PC-3 (cell line): Measurements from ENCODE around the gene SPATA1. TPM values are rescaled to one million over a fixed set of nuclear protein-coding genes. Genes with fewer than 3 reads are reported as not detected.
"Not testable (repeated sequence)": the region's sequence is repeated elsewhere in the genome, so short reads cannot be mapped to it uniquely, and the experiment has no call there.

Source experiments
- ATAC-seq: fragments of 200-7000 bp; cut with Tn5 transposase; 2 replicates; pipeline ENCODE4 v1.9.1; 2020; ENCODE audit warnings: mild to moderate bottlenecking, moderate library complexity
- BruUV-seq: library from RNA; stranded (reverse); fragments of 400-500 nt; replicated peaks from 2 replicates; lab custom pipeline; 2021; lab: Mats Ljungman, UMichigan
- CTCF ChIA-PET: fragments of 300-600 bp; sonication (Branson Sonifier 250); formaldehyde crosslinking; loops from one replicate; lab custom pipeline; 2022; ENCODE audit warnings: antibody characterized with exemption; lab: Charles Lee
- POLR2A ChIA-PET: fragments of 300-600 bp; sonication (Branson Sonifier 250); formaldehyde crosslinking; loops from one replicate; lab custom pipeline; 2022; ENCODE audit warnings: antibody characterized with exemption; ENCODE audit not compliant: unreplicated experiment; lab: Charles Lee
- DNase-seq: peaks from one replicate; pipeline ENCODE4 v3.0.0-alpha.2; 2015
- H2AFZ ChIP-seq: fragments of 300-600 bp; sonication (generic); 2 replicates; pipeline ENCODE4 v1.6.0; 2016; ENCODE audit warnings: antibody characterized with exemption, low read length
- H3F3A ChIP-seq: fragments of 300-600 bp; sonication (generic); one replicate; pipeline ENCODE4 v1.6.0; 2017; ENCODE audit warnings: antibody characterized with exemption, low read length, control low read depth, mild to moderate bottlenecking; ENCODE audit not compliant: unreplicated experiment
- H3K27ac ChIP-seq: fragments of 300-600 bp; sonication (generic); 2 replicates; pipeline ENCODE4 v1.5.1; 2016; ENCODE audit warnings: mild to moderate bottlenecking, low read length
- H3K27me3 ChIP-seq: fragments of 300-600 bp; sonication (generic); 2 replicates; pipeline ENCODE4 v1.6.1; 2016; ENCODE audit warnings: low read length, mixed read lengths
- H3K36me3 ChIP-seq: fragments of 300-600 bp; sonication (generic); 2 replicates; pipeline ENCODE4 v1.6.1; 2016; ENCODE audit warnings: low read depth, mixed run types, low read length, mixed read lengths
- H3K4me1 ChIP-seq: fragments of 300-600 bp; sonication (generic); 2 replicates; pipeline ENCODE4 v1.5.1; 2016; ENCODE audit warnings: low read length; ENCODE audit not compliant: insufficient read depth
- H3K4me2 ChIP-seq: fragments of 300-600 bp; sonication (generic); 2 replicates; pipeline ENCODE4 v1.6.0; 2016; ENCODE audit warnings: low read length
- H3K4me3 ChIP-seq: fragments of 300-600 bp; sonication (generic); 2 replicates; pipeline ENCODE4 v1.5.1; 2016; ENCODE audit warnings: mild to moderate bottlenecking, low read length, mixed read lengths
- H3K79me2 ChIP-seq: fragments of 300-600 bp; sonication (generic); 2 replicates; pipeline ENCODE4 v1.6.1; 2017; ENCODE audit warnings: low read length, mixed read lengths
- H3K9ac ChIP-seq: fragments of 300-600 bp; sonication (generic); 2 replicates; pipeline ENCODE4 v1.6.0; 2016; ENCODE audit warnings: mild to moderate bottlenecking, low read length
- H3K9me2 ChIP-seq: fragments of 300-600 bp; sonication (generic); replicated peaks from 2 replicates; pipeline ENCODE4 v1.6.1; 2016; ENCODE audit warnings: mixed run types, low read length, mixed read lengths
- H3K9me3 ChIP-seq: fragments of 300-600 bp; sonication (generic); 2 replicates; pipeline ENCODE4 v1.6.1; 2016; ENCODE audit warnings: low read length, mixed read lengths
- H4K20me1 ChIP-seq: fragments of 300-600 bp; sonication (generic); 2 replicates; pipeline ENCODE4 v1.6.1; 2016; ENCODE audit warnings: low read length, mixed read lengths
- EZH2 ChIP-seq: fragments of 300-600 bp; sonication (generic); IDR thresholded peaks from one replicate; pipeline ENCODE4 v1.6.1; 2017; ENCODE audit warnings: antibody characterized with exemption, mild to moderate bottlenecking, low read length; ENCODE audit not compliant: unreplicated experiment
- EZH2phosphoT487 ChIP-seq: fragments of 300-600 bp; sonication (generic); IDR thresholded peaks from 2 replicates; pipeline ENCODE4 v1.6.1; 2018; ENCODE audit warnings: mild to moderate bottlenecking, antibody characterized with exemption, low read length, borderline replicate concordance
- intact Hi-C: fragments of 100-400 bp; cut with micrococcal nuclease; formaldehyde crosslinking; loops from 2 replicates; pipeline ENCODE4 v1.9.0; 2023
- total RNA-seq: library from RNA; depleted of rRNA; stranded (reverse); fragments of >200 nt; gene quantifications from 2 replicates; pipeline ENCODE4 v1.2.3, GENCODE V29; 2014
- TF ChIP-seq, protein P1 (sequence below): fragments of 300-600 bp; sonication (generic); conservative IDR thresholded peaks from 2 replicates; pipeline ENCODE4 v1.5.1; 2017; ENCODE audit warnings: antibody characterized with exemption, low read depth, mild to moderate bottlenecking, low read length

The SPATA1 gene
- total RNA-seq, 1 experiment from 2014 or later, result 2.9 TPM

GRCh38 chr1:84587099-84587498, 80.9 kb downstream of the SPATA1 start:
- Histone ChIP-seq H3K4me2 (no peak overlapping the region), H4K20me1 (no peaks in the 10 kb centered on the region), H3K27me3 (no peaks in the 10 kb centered on the region), H3K4me3 (no peak overlapping the region), H3K79me2 (no peaks in the 10 kb centered on the region), H2AFZ (no peak overlapping the region), H3K9me3 (no peaks in the 10 kb centered on the region), H3K36me3 (no peaks in the 10 kb centered on the region), H3K4me1 (no peaks in the 10 kb centered on the region), H3F3A (no peaks in the 10 kb centered on the region), H3K9ac (no peak overlapping the region), H3K9me2 (no peaks in the 10 kb centered on the region), H3K27ac (no peak overlapping the region)
- POLR2A ChIA-PET, result no interaction called here
- intact Hi-C loops, result no loop called here
- TF ChIP-seq EZH2phosphoT487 (no peak), EZH2 (no peak)
- TF ChIP-seq, protein P1, sequence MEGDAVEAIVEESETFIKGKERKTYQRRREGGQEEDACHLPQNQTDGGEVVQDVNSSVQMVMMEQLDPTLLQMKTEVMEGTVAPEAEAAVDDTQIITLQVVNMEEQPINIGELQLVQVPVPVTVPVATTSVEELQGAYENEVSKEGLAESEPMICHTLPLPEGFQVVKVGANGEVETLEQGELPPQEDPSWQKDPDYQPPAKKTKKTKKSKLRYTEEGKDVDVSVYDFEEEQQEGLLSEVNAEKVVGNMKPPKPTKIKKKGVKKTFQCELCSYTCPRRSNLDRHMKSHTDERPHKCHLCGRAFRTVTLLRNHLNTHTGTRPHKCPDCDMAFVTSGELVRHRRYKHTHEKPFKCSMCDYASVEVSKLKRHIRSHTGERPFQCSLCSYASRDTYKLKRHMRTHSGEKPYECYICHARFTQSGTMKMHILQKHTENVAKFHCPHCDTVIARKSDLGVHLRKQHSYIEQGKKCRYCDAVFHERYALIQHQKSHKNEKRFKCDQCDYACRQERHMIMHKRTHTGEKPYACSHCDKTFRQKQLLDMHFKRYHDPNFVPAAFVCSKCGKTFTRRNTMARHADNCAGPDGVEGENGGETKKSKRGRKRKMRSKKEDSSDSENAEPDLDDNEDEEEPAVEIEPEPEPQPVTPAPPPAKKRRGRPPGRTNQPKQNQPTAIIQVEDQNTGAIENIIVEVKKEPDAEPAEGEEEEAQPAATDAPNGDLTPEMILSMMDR, result no peak
- ATAC-seq (no peak), DNase-seq (no peak)
- no TSS peak for BruUV-seq
- CTCF ChIA-PET, result no interaction called here

DNA sequence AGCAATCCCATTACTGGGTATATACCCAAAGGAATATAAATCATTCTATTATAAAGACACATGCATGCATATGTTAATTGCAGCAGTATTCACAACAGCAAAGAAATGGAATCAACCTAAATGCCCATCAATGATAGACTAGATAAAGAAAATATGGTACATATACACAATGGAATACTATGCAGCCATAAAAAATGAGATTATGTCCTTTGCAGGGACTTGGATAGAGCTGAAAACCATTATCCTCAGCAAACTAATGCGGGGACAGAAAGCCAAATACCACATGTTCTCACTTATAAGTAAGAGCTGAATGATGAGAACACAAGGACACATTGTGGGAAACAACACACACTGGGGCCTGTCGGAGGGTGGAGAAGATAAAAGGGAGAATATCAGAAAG, 88.8 kb downstream of the SPATA1 start:
- POLR2A ChIA-PET, H3K9me3 ChIP-seq, H3K9ac ChIP-seq, intact Hi-C loops, H3K79me2 ChIP-seq, H3K27ac ChIP-seq, H3K4me3 ChIP-seq, CTCF ChIA-PET, H2AFZ ChIP-seq, H3F3A ChIP-seq, H4K20me1 ChIP-seq, DNase-seq, BruUV-seq, H3K36me3 ChIP-seq, ATAC-seq, H3K4me2 ChIP-seq, H3K9me2 ChIP-seq, H3K27me3 ChIP-seq: not testable (repeated sequence)
- peaks cover 23% of the 10 kb centered on the region for H3K4me1 ChIP-seq

GRCh38 chr1:84597011-84597410, 90.8 kb downstream of the SPATA1 start:
- H4K20me1 ChIP-seq, result no peaks in the 10 kb centered on the region
- intact Hi-C loops, result no loop called here
- DNase-seq (no peak), ATAC-seq (no peak)
- no peaks in the 10 kb centered on the region for H3K9me2 ChIP-seq
- BruUV-seq, result no TSS peak
- H3K36me3 ChIP-seq, result 0 out of 2 replicates have a peak, but pooled peaks cover 3% of the 10 kb centered on the region
- TF ChIP-seq, protein P1, result no peak
- TF ChIP-seq EZH2phosphoT487 (no peak), EZH2 (no peak)
- no peak overlapping the region for H3K9ac ChIP-seq
- no peak overlapping the region for H2AFZ ChIP-seq
- H3K9me3 ChIP-seq, result no peaks in the 10 kb centered on the region
- no peak overlapping the region for H3K27ac ChIP-seq
- no peak overlapping the region for H3K4me3 ChIP-seq
- no peaks in the 10 kb centered on the region for H3K79me2 ChIP-seq
- peaks cover 9% of the 10 kb centered on the region for H3F3A ChIP-seq
- ChIA-PET POLR2A (no interaction called here), CTCF (interaction anchor here (0.5 kb wide), 1 partner anchor 163 kb away, joined by 3 read pairs; no protein-coding TSS in a partner anchor)
- H3K4me2 ChIP-seq, result no peak overlapping the region
- H3K4me1 ChIP-seq, result peaks cover 25% of the 10 kb centered on the region
- H3K27me3 ChIP-seq, result no peaks in the 10 kb centered on the region
